Measurements from ENCODE around the gene ASTN1.

The ASTN1 gene

DNA sequence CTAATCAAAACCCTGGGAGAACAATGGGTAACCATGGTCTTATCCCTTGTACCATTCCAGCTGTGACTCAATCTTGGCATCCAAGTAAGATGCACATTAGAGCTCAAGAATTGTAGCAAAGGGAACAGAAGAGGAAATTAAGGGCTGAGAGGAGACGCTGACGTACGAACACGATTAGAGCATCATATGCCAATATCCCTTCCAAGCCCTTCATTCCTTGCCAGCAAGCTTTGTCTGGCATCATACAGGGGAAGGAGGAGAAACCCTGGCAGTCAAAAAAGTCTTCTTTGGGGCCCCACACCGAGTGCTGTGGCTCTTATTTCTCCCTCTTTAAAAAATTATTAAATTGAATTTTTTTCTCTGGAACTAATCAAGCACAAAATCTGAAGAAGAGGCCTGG is 120.9 kb downstream of the ASTN1 start:
- no peak for DNase-seq (ENCODE audit: low spot score)

DNA sequence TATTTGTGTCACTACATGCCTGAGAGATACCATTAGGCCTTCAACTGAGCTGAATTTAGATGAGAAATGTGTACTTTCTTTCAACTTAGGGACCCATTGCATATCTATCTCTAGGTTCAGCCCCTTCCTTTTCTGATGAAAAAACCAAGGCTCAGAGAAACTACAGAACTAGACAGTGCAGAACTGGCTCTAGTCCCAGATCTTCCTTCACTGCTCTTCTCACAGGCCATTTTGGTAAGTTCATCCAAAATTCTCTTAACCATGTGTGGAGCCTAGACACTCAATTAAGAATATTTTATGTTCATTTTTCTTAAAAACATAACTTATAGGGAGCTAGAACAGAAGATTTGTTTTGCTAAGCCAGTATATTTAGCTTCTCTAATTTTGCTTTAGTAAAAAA is 128.9 kb downstream of the ASTN1 start:
- DNase-seq (ENCODE audit: low spot score) = no peak

- no peak for DNase-seq (ENCODE audit: low spot score)
Measured at GRCh38 chr1:177033628-177034027, 130.9 kb downstream of the ASTN1 start.

DNA sequence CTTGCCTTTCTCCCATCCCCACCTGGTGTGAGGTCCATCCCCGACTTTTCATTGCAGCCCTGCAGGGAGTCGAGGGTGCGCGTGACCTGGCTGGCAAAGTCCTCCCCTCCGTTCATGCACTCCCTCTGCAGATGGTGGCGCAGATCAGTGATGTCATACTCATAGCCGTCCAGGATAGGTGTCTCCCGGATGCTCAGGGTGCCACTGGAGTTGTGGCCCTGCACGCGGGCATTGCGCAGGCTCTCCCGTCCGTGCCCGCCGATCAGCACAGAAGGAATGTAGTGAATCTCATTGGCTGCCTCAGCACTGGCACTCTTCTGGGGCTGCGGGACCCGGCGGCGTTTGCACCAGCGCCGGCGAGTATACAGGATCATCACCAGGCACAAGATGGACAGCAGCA is 132.1 kb downstream of the ASTN1 start:
- no peak for DNase-seq (ENCODE audit: low spot score)

GRCh38 chr1:177024623-177025022 is 139.9 kb downstream of the ASTN1 start:
- DNase-seq (ENCODE audit: low spot score) = no peak

DNA sequence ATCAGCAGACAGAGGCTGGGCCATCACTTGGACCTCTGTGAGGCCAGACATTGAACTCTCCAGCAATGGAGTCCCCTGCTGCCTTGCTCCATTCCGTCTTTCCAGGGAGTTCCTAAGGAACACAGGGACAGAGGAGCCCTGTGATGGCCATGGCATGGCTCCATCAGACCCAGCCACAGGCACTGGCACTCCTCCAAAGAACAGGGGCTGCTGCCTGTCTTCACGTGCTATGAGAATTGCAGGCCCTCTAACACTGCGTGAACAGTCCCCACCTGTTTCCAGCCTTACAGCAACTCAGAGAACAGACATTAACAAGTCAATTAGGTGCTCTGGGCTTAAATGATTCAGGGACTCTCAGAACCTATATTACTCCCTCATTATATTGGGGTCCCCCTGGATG is 140.8 kb downstream of the ASTN1 start:
- DNase-seq (ENCODE audit: low spot score) = no peak

DNA sequence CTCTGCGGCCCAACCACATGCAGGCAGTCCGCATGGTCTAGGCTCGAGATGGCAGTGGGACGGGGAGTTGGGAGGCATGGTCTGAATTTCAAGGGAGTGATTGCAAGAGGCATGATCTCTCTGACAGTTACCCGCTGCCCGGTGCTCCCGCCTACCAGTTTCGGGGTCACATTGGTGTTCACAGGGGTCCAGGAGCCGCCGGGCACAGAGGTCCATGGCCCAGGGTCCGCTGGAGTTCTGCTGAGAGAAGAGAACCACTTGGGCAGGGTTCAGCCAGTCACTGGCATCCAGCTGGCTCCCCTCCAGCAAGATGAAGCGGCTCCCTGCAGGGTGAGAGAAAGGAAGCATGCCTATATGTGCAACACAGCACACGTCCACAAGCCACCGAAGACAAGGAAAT is 141.3 kb downstream of the ASTN1 start:
- DNase-seq (ENCODE audit: low spot score) = no peak

- no peak for DNase-seq (ENCODE audit: low spot score)
Measured at GRCh38 chr1:177021687-177022086, 142.8 kb downstream of the ASTN1 start.

GRCh38 chr1:177020851-177021589 is 143.5 kb downstream of the ASTN1 start:
- no peak for DNase-seq (ENCODE audit: low spot score)

DNA sequence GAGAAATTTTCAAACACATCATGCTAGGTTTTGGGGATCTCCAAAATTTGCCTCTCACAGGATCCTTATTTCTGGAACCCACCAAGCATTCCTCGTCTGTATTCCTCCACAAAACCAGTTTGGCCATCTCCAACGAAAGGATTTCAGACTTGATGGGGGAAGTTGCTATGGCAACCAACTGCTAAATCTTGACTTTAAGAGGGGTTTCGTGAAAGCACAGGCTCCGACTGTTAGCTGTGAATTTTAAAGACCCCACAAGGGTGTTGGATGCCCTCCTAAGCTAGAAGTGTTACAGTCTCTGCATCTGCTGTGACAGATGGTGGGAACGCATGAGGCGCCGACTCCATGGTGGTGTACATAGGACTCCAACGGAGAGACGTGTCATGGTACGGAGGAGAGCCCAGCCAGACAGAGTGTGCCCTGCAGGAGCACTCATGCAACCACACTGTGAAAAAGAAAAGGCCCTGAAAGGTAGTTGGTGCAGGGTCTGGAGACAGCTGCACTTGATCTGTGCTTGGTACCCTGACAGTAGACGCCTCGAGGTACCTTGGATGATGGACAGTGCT is 147.1 kb downstream of the ASTN1 start:
- no peak for DNase-seq (ENCODE audit: low spot score)

DNA sequence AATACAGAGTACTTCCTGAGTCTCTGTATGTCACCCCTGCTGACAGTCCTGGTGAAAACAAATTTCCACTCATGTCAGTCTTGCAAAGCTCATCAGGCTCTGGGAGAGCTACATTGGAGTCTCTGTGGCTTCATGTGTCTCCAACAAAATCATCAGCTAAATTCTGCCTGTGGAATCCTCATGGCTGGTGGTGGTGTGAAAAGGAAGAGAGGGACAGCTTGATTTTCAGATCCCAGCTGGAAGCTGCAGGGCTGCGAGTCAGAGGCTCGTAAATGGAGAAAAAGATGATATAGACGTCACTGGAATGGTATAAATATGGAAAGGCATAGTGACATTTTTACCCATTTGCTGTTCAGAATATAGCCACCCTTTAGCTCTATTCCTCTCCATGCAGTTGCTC is 150.2 kb downstream of the ASTN1 start:
- no peak for DNase-seq (ENCODE audit: low spot score)

DNA sequence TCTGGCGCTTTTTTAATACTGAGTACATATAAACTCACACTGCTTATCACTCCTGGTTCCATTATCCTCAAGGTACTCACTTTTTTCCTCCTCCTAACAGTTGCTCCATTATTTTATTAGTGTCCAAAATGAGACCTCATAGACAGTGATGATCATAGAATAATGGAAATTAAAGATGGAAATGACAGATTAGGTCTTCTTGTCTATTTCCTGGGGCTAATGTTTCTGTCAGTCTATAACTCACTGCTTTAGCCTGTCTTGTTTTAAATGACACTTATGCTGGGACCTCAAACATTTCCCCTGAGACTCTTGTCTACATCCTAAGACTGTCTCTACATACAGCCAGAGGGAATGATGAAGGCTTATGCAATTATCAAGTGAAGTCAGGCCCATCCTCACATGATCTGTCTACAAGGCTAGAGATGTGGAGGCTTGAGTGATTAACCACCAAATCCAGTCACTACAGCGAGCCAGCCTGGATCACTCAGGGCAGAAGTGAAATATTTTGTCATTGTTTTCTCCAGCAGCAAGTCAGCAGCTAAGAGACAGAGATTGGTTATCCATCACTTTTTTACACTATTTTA is 152.1 kb downstream of the ASTN1 start:
- no peak for DNase-seq (ENCODE audit: low spot score)

GRCh38 chr1:177011508-177011907 is 153.0 kb downstream of the ASTN1 start:
- DNase-seq (ENCODE audit: low spot score) = no peak

DNA sequence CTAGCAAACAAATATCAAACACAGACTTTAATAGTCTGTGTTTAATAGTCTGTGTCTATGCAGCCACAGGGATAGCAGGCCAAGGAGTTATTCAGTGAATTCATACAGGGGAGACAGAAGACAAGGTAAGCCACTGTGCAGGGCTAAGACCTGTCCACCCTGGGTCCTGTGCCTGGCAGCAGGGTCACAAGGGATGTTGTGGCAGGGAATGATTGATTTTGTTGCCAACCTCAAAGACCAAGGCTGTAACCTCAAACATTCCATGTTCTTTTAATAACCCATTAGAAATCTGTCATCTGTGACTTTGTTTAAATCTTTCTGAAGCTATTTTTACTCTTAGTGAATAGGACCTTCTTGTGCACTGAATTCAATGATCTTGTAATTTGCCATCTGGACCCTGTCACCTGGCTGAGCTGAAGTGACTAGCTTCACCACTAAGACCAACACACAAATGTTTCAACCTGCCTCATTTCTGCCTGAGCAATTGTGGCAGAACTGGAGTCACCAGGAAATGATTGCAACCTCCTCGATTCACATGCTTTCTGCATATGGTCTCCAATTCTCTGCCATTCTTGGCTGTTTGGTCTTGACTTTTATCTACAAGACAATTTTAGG is 154.2 kb downstream of the ASTN1 start:
- no peak for DNase-seq (ENCODE audit: low spot score)

GRCh38 chr1:177008653-177009052 is 155.9 kb downstream of the ASTN1 start:
- no peak for DNase-seq (ENCODE audit: low spot score)

GRCh38 chr1:177007437-177008161 is 156.9 kb downstream of the ASTN1 start:
- no peak for DNase-seq (ENCODE audit: low spot score)

- no peak for DNase-seq (ENCODE audit: low spot score)
Measured at GRCh38 chr1:177002891-177003290, 161.6 kb downstream of the ASTN1 start.

DNA sequence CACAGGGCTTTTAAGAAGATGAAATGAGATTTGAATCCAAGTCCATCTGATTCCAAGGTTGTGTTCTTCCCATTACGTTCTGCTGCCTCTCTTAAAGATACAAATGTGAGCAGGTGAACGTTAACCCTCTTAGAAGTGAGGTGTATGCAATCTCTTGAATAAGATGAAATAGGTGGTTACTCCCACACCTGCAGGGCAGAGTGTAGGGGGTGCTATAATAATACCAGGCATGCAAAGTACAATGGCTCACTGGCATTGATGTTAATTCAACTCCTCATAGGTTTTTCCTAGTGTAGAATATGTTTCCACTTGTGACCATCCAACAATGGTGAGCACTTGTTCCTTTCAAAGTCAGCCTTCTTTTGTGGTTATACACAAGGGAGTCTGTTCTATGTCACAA is 163.0 kb downstream of the ASTN1 start:
- DNase-seq (ENCODE audit: low spot score) = no peak

DNA sequence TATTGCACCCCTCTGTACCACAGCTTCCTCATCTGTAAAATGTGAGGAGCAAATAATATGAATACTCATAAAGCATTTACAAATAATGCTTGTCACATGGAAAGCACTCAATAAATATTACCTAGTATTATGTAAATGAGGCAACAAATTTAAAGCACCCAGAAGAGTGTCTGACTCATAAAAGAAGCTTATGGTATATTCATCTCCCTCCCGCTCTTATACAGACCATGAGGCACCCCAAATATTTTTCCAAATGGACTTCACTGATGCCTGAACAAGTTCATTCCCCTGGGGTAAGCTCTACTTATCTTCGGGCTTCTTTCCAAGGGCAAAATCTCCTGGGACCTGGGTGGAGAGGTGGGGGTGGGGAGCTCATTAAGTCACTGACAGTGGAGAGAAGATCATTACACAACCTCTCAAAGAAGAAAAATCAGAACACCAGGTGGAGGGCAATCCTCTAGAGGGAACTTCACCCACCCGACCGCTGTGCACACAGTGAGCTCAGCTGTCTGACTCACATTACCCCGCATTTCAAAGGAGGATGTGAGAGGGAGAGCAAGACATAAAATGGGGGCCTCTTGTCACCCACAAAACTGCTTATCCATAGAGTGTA is 166.2 kb downstream of the ASTN1 start:
- DNase-seq (ENCODE audit: low spot score) = no peak

- no peak for DNase-seq (ENCODE audit: low spot score)
Measured at GRCh38 chr1:176996456-176997090, 167.9 kb downstream of the ASTN1 start.

DNA sequence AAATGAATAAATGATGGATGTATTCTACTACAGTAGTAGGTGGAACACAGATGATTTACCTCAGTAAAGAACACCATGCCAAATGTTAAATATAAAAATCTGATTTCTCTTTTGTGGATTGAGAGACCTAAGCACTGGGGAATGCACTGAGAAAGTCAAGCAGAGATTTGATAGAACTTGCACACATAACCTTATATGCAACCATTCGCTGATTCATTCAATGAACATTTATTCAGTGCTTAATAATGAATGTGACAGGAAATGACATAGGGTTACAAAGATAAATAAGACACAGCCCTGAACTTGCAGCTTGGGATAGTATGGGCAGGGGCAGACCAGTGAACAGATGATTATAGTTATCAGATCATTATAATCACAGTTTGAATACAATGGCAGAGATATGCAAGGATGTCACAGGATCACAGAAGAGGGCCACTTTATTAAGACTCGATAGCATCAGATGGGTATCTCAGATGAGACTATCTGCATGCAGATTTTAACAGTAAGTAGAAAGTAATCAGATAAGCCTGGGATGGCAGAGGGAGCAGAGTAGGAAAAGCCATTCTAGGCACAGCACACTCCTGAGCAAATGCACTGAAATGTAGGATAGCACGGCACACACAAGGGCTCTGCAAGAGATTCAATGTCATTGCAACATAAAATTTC is 169.4 kb downstream of the ASTN1 start:
- DNase-seq (ENCODE audit: low spot score) = no peak
